ENCODE data around the gene LHFPL2.

DNA sequence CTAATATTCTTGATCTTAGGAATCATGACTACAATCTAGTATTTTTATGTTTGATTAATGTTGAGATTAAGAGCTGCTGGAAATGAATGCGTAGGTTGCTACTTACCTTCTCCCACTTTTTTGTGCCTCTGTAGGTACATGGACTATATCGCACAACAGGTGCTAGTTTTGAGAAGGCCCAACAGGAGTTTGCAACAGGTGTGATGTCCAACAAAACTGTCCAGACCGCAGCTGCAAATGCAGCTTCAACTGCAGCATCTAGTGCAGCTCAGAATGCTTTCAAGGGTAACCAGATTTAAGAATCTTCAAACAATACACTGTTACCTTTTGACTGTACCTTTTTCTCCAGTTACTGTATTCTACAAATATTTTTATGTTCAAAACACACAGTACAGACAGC lies 173.2 kb downstream of the LHFPL2 start:
- TF ChIP-seq, protein P1, sequence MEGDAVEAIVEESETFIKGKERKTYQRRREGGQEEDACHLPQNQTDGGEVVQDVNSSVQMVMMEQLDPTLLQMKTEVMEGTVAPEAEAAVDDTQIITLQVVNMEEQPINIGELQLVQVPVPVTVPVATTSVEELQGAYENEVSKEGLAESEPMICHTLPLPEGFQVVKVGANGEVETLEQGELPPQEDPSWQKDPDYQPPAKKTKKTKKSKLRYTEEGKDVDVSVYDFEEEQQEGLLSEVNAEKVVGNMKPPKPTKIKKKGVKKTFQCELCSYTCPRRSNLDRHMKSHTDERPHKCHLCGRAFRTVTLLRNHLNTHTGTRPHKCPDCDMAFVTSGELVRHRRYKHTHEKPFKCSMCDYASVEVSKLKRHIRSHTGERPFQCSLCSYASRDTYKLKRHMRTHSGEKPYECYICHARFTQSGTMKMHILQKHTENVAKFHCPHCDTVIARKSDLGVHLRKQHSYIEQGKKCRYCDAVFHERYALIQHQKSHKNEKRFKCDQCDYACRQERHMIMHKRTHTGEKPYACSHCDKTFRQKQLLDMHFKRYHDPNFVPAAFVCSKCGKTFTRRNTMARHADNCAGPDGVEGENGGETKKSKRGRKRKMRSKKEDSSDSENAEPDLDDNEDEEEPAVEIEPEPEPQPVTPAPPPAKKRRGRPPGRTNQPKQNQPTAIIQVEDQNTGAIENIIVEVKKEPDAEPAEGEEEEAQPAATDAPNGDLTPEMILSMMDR (IDR thresholded peaks at IDR 0.05) = no peak
- no peak for TF ChIP-seq POLR2A (IDR thresholded peaks at IDR 0.05)

Data from esophagus squamous epithelium (tissue), 4 donors.